Stimulated activated CD4-positive, alpha-beta T cell treated with anti-CD3 and anti-CD28 coated beads, Interleukin-12 subunit alpha, Interleukin-12 subunit beta, amount 100 ng/mL, for 48 hours (primary cell): ENCODE results near the gene PIK3R6.
"Not testable (repeated sequence)": the region's sequence is repeated elsewhere in the genome, so short reads cannot be mapped to it uniquely, and the experiment has no call there.

Experiments used
- DNase-seq, 3 donors: peaks; one replicate each; pipeline ENCODE4 v3.0.0-alpha.2; 2020; ENCODE audit warnings: low read depth in 2 of 3, low spot score in 1 of 3

PIK3R6 gene

DNA sequence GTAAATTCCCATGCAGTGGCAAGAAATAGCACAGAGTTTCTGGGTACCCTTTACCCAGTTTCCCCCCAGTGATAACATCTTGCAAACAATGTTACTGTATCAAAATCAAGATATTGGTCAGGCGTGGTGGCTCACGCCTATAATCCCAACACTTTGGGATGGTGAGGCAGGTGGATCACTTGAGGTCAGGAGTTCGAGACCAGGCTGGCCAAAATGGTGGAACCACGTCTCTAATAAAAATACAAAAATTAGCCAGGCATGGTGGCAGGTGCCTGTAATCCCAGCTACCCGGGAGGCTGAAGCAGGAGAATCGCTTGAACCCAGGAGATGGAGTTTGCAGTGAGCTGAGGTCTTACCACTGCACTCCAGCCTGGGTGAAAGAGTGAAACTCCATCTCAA, 11.3 kb downstream of the PIK3R6 start:
- not testable (repeated sequence) for DNase-seq

DNA sequence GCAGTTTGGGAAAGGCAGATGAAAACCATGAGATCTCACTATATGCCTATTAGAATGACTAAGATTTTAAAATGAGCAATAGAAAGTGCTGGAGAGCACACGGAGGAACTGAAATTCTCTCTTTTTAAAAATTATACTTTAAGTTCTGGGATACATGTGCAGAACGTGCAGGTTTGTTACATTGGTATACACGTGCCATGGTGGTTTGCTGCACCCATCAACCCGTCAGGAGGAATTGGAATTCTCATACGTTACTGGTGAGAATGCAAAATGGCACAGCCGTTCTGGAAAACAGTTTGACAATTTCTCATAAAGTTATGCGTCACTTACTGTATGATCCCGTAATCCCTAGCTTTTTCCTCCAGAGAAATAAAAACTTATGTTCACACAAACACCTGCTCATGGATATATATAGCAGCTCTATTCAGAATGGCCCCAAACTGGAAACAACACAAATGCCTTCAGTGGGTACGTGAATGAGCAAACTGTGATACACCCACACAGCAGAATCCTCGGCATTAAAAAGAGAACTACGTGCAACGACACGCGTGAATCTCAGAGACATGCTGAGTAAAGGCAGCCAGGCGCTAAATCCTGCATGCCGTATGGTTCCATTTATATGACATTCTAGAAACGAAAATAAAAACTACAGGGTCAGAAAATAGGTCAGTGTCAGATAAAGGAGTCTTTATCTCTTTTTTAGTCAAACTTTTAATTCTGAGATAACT, 11.8 kb downstream of the PIK3R6 start:
- no peak for DNase-seq

DNA sequence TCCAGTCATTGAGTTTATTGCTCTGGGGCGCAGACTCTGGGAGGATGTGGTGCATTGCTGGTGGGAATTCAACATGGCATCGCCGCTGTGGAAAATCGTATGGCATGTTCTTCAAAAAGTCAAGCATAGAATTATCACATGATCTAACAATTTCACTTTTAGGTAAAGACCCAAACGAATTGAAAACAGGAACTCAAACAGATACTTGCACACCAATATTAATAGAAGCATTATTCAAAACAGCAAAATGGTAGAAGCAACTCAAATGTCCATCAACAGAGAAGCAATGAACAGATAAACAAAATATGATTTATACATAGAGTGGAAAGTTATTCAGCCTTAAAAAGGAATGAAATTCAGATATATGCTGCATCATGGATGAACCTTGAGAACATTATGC, 15.9 kb downstream of the PIK3R6 start:
- no peak for DNase-seq

DNA sequence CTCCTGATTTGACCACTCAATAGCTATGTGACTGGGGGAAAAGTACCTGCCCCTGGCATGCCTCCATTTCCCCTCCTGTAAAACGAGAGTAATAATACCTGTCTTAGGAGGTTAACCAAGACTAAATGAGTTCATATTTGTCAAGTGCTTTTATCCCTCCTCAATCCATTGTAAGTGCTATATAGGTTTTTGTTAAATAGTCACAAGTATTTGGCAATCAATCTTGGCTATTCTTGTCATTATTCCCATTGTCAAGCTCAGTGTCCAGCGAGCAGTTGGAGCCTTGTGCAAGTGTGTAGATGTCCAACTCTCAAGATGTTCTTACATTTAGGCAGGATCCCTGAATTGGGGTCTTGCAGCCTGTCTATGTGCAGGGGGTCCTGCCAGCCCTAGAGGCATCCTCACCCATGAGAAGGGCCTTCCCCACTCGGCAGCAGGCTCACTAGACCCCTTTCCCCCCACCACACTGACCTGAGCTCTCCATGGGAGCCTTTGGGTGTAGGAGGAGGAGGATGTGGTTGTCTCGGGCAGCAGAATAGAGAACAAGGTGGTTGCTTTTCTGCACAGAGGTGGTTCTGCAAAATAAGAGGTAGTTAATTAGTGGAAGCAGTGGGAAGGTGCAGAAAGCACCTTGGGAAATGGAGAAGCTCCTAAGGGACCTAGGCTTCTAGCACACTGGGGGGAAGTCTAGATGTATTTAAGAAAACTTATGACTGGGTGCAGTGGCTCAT, 18.0 kb downstream of the PIK3R6 start:
- no peak for DNase-seq

DNA sequence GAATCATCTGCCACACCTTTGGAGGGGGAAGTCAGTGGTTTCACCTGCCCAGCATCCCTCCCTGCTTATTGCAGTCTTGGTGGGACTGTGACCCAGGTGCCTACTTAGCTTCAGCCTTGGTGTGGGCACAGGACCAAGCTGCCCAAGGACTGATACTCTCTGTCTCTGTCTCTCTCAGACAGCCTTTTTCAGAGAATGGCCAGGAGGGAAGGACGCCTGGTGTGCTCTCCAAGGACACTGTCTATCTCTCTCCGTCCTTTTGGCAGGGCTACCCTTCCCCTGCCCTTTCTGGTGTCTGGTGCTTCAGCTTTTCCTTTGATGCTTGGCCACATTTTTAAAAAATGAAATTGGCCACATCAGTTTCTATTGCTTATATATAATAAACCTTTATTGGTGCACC, 19.6 kb downstream of the PIK3R6 start:
- DNase-seq = no peak

DNA sequence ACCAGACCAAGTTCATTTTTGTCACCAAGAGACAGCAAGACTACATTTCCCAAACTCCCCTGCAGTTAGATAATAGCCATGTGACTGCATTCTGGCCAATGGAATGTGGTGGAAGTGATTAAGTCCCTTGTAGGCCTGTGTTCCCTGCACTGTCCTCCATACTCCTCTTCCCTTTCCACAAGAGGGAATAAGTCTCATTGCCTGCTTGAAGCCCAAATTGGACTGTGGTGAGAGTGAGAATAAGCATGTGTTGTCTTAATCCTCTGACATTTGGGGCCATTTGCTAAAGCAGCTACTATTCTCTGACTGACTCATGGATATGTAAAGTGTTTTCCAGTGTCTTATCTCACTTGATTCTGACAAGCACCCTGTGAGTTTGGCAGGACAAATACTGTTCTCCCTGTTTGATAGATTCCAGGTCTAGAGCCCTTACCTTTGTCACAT, 20.7 kb downstream of the PIK3R6 start:
- DNase-seq = no peak

DNA sequence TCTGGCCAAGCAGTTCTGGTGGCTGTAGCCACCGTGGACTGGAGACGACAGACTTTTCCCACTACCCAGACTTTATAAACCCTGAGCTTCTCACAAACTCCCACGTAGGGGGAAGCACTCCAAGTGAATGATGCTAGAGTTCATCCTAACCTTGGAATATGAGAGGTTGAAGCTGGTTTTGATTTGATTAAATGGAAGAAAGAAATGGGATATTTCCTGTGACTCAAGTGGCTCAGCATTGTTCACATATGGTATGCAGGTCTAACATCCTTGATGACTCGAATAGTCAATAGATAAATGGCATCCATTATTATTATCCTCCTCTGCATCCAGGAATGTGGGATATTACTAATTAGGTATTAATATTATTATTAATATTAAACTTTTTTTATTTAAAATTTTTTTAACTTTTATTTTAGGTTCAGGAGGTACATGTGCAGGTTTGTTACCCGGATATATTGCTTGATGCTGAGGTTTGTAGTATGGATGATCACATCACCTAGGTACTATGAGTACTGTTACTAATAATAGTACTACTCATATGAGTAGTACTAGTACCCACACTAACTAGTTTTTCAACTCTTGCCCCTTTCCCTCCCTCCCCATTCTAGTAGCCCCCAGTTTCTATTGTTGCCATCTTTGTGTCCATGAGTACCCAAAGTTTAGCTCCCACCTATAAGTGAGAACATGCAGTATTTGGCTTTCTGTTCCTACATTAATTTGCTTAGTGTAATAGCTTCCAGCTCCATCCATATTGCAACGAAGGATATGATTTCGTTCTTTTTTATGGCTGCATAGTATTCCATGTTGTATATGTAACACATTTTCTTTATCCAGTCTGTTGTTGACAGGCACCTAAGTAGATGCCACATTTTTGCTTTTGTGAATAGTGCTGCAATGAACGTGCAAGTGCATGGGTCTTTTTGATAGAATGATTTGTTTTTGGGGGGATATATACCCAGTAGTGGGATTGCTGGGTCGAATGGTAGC, 22.9 kb downstream of the PIK3R6 start:
- no peak for DNase-seq

DNA sequence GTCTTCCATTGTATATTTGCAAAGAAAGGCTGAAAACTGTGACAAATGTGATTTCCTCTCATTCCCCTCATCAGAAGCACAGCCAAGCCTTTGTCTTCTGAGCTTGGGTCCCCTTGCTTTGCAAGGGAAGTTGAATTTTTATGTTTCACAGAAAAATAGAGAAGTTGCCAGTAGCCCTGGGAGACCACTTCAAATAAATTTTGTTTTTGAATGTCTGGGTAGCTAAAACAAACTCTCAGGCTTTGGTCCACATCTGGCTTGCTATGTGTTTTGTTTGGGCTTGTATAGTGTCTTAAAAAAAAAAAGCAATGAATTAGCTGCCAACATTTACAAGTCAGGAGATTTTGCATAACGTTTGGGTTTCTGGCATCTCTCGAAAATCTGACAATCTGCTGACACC, 24.1 kb downstream of the PIK3R6 start:
- DNase-seq = no peak

DNA sequence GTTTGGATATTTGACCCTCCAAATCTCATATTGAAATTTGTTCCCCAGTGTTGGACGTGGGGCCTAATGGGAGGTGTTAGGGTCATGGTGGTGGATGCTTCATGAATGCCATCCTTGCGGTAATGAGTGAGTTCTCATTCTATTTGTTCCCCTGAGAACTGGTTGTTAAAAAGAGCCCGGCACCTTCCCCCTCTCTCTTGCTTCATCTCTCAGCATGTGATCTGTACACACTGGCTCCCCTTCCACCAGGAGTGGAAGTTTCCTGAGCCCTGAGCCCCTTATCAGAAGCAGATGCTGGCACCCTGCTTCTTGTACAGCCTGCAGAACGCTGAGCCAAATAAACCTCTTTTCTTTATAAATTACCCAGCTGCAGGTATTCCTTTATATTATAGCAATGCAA, 25.6 kb downstream of the PIK3R6 start:
- no peak for DNase-seq

DNA sequence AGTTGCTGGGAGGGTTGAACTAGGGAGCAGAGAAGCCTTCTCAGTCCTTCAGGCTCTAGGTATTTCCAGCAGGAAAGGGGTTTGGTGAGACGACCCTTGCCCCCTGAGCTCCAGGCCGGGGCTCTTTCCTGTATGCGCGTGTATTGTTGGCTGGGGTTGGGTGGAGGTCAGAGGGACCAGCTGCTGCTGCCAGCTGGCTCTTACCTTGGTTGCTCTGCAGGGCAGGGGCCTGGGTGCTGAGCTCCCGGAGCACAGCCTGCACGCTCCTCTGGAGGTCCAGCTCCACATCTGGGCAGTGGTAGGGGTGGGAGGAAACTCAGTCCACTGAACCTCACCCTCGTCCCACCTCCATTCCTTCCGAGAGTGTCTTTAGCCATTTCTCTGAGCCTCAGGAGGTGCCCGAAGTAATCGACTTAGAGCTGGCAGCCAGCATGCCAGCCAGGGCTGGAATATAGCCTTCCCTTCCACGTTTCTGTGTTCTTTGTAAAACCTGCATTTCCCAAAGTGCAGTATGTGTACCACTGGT, 28.0 kb downstream of the PIK3R6 start:
- no peak for DNase-seq

DNA sequence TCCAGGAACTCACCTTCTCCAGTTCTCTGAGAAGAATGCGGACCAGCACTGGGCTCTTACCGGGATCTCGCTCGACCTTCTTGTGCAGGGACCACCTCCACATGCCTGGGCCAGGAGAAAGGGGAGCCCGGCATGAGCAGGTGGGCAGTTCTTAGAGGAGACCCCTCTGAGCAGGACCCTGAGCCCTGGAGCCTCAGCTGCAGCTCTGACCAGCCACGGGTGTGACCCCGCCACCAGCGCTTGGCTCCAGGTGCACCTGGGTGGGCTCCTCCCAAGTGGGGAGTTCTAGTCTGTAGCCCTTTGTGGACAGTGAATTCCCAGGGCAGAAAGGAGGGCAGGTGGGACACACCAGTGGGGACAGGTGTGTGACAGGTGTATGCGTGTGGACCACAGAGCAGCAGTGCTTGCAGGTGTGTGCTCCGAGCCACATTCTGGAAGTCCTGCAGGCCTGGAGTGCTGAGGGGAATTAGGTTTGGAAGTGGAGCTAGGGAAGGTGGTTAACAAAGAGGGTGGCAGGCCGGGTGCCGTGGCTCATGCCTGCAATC, 28.9 kb downstream of the PIK3R6 start:
- no peak for DNase-seq

DNA sequence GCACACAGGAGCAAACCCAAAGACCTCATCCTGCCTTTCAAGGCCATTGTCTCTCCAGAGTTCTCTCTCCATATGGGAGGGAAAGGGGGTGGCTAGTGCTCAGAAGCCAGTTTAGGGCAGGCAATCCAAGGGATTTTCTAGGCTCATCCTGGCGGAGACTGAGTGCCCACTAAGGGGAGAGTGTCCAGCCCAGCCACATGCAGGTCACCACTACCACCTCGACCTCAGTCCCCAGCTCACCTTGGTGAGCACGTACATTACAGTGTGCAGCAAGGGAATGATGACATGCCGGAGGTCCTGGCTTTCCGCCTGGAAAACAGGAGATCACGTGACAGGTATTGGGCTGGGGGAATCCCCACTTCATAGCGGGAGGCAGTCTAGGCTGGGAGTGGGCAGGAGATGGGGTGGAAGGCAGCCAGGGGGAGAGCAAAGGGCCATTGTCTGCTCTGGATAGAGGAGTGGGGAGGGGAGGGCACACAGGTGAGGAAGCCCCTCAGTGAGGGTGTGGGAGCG, 29.9 kb downstream of the PIK3R6 start:
- no peak for DNase-seq

DNA sequence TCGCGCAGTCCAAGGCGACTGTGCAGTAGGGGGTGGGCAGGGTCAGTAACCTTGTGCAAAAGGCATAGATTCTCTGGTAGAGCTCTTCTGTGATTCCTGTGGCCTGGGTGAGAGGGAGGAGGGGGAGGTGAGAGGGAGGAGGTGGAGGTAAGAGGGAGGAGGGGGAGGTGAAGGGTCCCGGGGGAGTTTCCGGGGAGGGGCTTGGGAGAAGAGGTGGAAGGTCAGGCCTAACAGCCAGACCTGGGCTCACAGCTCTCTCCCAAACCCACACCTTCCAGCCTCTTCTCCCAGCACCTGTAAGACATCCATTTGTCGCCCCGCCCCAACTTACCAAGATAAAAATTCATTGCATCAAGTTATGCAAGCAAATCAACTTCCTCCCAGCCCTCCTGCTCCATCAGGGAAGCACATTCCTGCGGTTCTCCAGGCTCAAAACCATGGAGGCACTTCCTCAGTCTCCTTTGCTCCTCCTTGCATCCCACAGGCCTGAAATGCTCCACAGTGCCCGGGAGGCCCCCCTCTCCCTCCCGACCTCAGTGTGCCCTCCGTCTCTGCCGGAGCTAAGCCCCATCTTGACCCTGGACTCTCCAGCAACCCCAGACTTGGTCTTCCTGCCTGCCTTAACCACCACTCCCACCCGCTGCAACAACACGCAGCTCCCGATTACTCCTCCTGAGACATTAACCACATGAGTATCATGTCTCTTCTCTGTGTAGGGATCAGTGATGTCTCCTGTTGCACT, 30.5 kb downstream of the PIK3R6 start:
- no peak for DNase-seq

DNA sequence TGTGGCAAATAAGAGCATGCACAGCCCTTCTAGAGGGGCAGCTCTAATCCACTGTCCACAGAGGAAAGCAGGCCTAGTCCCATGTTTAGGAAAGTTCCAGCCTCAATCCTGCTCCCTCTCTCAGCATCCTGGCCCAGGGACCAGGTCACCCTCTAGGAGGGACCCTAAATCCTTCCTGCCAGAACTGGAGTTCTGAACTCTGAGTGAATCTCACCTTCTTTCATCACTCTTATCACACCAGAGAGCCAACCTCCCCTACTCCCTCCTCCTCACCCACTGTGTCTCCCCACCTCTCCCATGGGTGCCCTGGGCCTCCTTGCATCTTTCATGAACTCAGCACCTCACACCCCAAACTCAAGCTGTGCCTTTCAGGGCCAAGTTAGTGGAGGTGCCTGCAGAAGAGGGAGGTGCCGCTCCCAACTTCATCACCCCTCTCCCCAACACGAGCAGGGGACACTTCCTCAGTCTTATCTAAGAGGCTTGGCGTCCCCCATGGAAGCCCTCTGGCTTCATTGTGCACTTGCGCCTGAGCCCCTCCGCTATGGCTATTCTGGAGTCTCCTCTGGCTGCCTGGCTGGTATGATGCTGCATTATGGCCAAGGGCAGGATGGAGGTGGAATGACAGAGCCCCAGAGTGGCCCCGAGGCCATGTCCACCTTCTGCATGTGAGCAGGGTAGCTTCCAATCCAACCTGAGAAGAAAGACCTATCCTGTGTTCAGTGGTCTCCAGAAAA, 31.7 kb downstream of the PIK3R6 start:
- no peak for DNase-seq

DNA sequence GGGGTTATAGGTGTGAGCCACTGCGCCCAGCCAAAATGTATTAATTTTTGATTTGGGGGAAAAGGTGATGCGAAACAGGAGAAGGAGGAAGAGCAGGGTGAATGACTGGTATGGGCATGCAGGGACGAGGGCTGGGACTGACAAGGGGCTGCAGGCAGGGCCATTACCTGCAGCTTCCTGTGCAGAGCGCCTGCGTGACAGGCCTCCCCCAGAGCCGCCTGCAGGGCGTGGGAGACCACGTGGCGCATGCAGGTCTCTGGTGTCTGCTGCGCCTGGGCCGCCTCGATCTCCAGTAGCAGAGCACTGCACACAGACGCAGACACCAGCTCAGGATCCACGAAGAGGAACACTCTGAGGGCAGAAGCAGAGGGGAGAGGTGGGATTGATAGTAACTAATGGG, 32.4 kb downstream of the PIK3R6 start:
- no peak for DNase-seq

DNA sequence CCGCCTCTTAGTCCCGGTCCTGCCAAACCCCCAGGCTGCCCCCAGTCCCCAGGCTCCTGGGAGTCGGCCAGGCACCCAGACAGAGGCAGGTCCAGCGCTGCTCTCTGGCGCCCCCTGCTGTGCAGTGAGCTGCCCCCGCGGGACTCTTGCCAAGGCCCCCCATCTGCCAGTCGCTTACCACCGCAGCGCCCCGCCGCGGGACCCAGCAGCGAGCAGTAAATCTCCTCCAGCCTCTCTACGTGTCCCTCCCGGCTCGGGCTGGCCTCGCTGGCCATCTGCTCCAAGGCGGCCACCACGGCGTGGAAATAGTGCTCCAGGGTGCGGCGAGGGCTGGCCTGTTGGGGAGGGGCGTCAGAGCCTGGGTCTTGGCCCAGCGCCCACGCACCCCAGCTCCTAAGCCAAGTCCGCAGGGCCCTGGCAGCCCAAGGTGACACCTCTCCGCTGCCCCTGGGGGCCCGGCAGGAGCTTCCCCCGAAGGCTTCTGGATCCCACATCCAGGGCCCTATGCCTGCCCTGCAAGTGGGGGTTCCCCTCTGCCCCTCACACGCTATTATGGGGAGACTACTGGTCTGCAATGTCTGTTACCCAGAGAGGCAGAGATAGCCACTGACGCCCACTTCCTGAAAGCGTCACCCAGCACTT, 34.6 kb downstream of the PIK3R6 start:
- DNase-seq = peak; percentile 13 to 23 (median 14)

DNA sequence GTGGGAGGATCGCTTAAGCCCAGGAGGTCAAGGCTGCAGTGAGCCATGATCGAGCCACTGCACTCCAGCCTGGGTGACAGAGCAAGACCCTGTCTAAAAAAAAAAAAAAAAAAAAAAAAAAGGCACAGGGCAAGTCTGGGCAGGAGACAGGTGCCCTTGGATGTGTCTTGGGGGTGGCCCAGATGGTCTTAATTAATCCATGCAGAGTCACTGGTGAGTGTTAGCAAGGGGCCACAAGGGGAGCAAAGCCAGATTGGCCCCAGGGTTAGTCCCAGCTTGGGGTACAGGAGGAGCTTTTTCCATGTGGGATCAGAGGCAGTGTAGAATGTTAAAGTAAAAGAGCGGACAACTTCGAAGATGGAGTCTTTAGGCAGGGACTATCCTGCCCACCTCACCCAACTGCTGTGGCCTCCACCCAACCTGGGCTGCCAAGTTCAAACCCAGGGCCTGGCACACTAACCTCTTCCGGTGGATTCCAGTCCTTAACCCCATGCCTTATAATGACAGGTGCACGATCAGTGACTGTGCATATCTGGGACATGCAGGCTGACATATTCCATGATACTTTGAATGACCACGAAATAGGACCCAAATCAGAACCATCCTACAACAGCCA, 36.1 kb downstream of the PIK3R6 start:
- no peak for DNase-seq

DNA sequence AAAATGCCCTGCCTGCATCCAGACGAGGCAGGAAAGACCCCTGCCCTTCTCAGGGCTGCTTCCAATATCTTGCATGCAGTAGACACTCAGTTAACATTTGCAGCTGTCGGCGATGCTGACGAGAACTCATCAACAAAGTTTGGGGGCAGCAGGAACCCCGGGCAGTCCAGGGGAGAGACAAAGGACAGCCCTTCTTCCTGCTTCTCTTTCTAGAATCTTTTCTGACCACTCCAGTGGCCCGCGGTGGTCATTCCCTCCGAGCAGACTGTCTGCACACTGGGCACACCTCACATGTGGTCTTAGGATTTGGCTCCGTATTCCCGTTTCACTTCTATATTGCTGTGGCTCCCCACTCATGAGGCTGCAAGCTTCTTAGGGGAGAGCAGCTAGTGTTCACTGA, 37.3 kb downstream of the PIK3R6 start:
- DNase-seq = no peak
